ENCODE data around the gene LAPTM5. TPM values are rescaled to one million over a fixed set of nuclear protein-coding genes. Genes with fewer than 3 reads are reported as not detected.

LAPTM5 gene
- total RNA-seq, 1 donor from 2014 or later, result 111 TPM

- no peak for DNase-seq (ENCODE audit: low spot score)
Observed at GRCh38 chr1:30755746-30756145, 1.8 kb downstream of the LAPTM5 start.

DNA sequence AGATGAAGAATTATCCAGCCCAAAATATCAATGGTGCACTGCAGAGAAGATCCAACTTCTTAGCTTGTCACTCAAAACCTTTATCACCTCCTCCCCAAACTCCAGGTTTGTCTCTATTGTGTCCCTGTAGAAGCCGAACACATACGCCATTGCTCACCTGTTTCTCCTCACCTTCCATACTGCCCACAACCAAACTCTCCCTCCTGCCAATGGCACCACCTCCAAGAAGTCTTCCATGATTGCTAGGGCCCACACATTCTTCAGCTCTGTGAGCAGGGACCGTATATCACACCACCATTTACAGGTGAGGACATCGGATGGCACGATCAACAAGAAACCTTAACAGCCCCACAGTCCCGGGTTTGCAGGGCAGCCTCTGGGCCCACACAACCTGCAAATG is 2.2 kb downstream of the LAPTM5 start:
- no peak for DNase-seq (ENCODE audit: low spot score)

- DNase-seq (ENCODE audit: low spot score), result no peak
Observed at GRCh38 chr1:30754684-30755171, 2.8 kb downstream of the LAPTM5 start.

- DNase-seq (ENCODE audit: low spot score), result no peak
Observed at GRCh38 chr1:30753660-30754123, 3.9 kb downstream of the LAPTM5 start.

DNA sequence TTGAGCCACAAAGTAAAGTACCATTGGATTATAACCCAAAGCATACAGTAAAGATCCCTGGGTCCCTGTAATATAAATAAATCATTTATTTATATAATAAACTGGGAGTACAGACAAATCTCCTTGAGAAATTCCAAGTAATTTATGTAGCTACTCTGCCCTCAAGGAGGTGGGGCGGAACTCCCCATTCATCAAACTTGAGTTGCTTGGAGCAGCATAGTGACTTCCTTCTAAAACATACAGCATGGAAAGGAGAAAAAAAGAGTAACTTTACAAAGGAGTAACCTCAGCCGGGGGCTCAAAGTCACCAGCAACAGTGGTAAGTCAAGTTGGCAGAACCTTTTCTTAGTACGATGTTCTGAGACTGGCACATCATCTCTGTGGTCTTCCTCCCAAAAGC is 4.5 kb downstream of the LAPTM5 start:
- no peak for DNase-seq (ENCODE audit: low spot score)

DNA sequence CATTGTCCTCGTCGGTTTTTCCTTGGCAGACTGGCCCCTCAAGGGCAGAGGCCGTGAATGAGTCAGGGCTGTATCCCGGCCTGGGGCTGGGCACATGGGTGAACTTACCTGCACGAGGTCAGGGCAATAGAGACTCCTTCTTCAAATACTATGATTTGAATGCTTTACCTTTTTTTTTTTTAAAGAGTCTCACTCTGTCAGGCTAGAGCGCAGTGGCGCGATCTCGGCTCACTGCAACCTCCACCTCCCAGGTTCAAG is 5.0 kb downstream of the LAPTM5 start:
- DNase-seq (ENCODE audit: low spot score), result no peak

- no peak for DNase-seq (ENCODE audit: low spot score)
Observed at GRCh38 chr1:30751830-30752650, 5.5 kb downstream of the LAPTM5 start.

- no peak for DNase-seq (ENCODE audit: low spot score)
Observed at GRCh38 chr1:30750731-30751291, 6.8 kb downstream of the LAPTM5 start.

- no peak for DNase-seq (ENCODE audit: low spot score)
Observed at GRCh38 chr1:30749691-30750583, 7.6 kb downstream of the LAPTM5 start.

DNA sequence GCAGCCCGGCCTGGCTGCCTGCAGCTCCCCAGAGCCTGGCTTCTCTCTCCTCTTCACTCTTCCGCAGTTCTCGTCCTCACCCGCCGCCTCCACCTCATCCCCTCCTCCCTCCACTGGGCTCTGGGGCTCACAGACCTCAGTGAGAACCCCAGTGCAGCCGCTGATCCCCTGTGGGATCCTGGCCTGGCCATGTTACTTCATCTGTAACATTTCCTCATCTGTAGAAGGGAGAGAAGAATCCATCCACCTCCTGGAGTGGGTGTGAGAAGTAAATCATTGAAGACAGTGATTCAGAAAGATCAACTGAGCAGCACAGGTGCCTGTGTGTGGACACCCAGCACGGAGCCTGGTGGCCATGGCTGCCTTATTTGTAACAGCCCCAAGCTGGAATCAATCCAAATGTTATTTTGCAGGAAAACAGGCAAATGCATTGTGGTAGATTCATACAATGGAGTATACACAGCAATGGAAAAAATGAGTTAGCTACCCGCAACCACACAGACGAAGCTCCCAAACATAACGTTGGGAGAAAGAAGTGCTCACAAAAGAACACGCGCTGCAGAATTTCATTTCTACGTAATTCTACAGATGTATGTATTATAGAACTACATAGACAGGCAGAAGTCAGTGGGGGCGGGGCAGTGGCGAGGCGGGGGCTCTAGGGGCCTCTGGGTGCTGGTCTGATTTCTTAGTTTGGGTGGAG is 8.7 kb downstream of the LAPTM5 start:
- DNase-seq (ENCODE audit: low spot score), result no peak

- no peak for DNase-seq (ENCODE audit: low spot score)
Observed at GRCh38 chr1:30748098-30748698, 9.4 kb downstream of the LAPTM5 start.

DNA sequence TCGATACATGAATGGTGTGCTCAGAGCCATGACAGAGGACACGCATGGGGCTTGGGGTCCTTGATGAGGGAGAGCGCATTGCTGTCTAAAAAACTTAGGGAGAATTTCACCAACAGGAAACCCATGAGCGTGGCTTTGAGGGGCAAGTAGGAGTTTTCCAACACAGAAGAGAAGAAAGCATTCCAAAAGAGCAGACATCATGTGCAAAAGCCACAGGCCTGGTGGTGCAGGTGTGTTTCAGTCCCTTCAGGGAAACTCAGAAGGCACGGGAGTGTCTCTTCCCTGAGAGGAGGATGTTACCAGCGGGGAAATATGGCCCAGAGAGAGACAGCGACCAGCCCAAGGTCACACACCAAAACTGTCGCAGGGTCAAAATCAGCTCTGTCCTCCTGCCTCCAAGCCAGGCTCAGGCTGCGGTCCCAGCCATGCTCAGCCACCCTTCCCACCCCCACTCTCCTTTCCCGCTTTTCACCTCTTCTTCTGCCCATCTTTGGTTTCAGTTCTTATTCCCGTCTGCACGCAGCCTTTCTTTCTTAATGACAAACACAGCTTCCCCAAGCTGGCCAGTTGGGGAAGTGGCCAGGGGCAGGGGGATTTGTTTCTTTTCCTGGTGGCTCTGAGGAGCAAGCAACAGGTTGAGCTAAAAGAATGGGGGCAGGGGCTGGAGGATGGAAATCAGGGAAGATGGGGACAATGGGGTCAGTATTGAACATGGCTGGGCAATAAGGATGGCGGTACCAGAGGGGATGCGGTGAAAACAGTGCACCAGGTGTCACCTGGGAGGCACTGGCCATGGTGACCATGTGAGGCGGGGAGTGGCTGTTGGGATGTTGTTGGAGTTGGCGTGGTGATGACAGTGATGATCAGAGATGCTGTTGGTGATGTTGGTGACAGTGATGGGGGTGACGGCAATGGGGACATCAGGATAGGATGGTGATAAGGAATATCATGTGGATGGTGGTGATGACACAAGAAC is 10.3 kb downstream of the LAPTM5 start:
- no peak for DNase-seq (ENCODE audit: low spot score)

- DNase-seq (ENCODE audit: low spot score), result no peak
Observed at GRCh38 chr1:30746212-30747032, 11.2 kb downstream of the LAPTM5 start.

DNA sequence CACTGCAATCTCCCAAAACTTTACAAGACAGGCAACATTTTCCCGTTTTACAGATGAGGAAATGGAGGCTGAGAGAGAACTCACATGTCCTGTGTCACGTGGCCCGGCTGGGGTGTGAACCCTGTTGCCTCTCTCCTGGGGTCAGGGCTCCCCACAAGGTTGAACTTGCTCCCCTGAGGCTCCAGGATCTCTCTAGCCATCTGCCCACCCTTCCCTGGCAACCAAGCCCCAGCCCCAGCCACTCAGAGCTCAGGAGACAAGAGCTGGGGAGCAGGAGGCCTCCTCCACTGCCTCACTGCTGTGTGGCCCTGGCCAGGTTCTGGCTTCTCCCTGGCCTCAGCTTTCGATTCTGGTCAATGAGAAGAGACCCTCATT is 11.8 kb downstream of the LAPTM5 start:
- no peak for DNase-seq (ENCODE audit: low spot score)

GRCh38 chr1:30745156-30745833 is 12.3 kb downstream of the LAPTM5 start:
- no peak for DNase-seq (ENCODE audit: low spot score)

DNA sequence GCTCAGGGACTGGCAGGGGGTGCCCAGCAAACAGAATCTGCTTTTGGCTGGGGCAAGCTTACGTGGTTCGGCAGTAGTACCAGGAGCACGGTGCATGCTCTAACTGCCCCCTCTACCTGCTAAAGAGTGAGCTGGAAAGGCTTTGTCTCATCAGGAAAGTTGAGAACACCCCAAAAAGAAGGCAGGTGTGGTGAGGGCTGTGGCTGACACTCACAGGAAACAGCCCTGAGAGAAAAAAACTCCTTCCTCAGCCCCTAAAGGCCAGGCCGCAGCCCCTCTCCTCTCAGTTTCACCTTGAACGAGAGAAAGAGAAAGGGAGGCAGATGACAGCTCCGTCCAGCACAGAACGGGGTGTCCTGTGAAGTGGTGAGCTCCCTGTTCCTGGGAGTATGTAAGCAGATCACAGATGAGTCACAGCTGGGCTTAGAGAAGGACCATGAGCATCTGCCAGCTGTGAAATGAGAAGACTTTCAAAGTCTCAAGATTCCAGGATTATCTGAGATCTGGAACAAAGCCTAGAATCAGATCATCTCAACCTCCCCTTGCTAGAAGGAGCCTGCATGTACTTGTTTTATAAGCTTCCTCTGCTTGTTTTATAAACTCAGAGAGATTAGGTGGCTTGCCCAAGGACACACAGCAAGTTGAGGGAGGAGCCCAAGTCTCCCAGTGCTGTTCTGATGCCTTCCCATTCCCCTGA is 13.4 kb downstream of the LAPTM5 start:
- DNase-seq (ENCODE audit: low spot score), result no peak

DNA sequence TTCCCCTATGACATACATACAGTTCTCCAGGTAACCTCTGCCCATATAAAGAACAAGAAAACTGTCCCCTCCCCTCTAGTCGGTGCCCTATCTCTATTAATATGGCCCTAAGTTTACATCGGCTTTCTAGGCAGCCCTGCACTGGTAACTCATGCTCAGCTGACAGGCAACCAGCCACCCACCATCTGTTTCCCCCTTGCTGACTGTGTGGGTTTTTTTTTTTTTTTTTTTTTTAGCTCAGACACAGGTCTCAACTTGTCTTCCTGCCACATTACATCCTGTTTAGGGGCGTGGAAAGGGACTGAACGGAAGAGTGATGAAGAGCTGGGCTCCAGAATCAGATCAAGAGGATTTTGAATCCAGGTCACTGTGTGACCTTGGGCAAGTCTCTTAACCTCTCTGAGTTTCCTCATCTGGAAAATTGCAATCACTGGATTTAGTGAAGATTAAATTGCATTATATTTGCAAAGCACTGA is 14.0 kb downstream of the LAPTM5 start:
- no peak for DNase-seq (ENCODE audit: low spot score)

GRCh38 chr1:30742963-30743559 is 14.5 kb downstream of the LAPTM5 start:
- DNase-seq (ENCODE audit: low spot score), result no peak

All from mucosa of gallbladder (tissue), 1 donor.